Body of pancreas (tissue), 4 donors: ENCODE data around the gene GPX7.

Source experiments
- POLR2A ChIP-seq, 3 donors: fragments of 450-650 bp; IDR thresholded peaks; one replicate each; pipeline ENCODE4 v1.6.1; 2016; ENCODE audit warnings: antibody characterized with exemption in 3 of 3, mild to moderate bottlenecking in 2 of 3
- TF ChIP-seq, protein P1 (sequence below), 7 experiments: fragments of 450-650 bp in 4 of 7; fragments of 200-600 bp in 3 of 7; sonication (generic) in 3 of 7; IDR thresholded peaks; one replicate each; pipeline ENCODE4 v1.5.1; 2016 to 2019; ENCODE audit warnings: antibody characterized with exemption in 7 of 7

DNA sequence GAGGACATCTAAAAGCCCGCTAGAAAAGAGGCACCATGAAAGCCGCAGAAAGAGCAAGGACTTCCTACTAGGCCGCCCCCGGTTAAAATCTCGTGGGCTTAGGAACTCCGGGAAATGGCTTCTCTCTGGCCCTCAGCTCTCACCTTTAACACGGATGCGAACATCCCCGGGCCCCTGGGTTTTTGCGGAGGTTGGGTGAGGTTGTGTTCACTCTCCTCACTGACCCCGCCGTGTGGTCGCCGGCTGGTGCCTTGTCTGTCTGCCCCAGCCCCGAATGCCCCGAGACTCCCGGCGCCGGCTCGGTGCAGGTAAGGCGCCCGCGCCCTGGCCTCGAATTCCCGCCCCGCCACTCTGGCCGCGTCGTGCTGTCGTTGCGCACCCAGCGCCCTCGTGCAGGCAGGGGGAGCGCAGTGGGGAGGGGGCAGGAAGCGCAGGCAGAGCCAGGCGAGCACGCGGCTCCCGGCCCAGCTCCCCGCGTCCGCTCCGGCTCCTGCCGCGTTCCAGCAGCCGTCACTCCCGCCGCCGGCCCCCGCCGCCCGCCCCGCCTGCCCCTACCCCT lies 30.6 kb downstream of the GPX7 start, which contains the start of gene SHISAL2A:
- TF ChIP-seq POLR2A (IDR thresholded peaks at IDR 0.05): no peak
- TF ChIP-seq, protein P1, sequence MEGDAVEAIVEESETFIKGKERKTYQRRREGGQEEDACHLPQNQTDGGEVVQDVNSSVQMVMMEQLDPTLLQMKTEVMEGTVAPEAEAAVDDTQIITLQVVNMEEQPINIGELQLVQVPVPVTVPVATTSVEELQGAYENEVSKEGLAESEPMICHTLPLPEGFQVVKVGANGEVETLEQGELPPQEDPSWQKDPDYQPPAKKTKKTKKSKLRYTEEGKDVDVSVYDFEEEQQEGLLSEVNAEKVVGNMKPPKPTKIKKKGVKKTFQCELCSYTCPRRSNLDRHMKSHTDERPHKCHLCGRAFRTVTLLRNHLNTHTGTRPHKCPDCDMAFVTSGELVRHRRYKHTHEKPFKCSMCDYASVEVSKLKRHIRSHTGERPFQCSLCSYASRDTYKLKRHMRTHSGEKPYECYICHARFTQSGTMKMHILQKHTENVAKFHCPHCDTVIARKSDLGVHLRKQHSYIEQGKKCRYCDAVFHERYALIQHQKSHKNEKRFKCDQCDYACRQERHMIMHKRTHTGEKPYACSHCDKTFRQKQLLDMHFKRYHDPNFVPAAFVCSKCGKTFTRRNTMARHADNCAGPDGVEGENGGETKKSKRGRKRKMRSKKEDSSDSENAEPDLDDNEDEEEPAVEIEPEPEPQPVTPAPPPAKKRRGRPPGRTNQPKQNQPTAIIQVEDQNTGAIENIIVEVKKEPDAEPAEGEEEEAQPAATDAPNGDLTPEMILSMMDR (IDR thresholded peaks at IDR 0.05): no peak
